ENCODE results near the gene ELOA2. TPM values are rescaled to one million over a fixed set of nuclear protein-coding genes. Genes with fewer than 3 reads are reported as not detected.

Gene ELOA2, protein sequence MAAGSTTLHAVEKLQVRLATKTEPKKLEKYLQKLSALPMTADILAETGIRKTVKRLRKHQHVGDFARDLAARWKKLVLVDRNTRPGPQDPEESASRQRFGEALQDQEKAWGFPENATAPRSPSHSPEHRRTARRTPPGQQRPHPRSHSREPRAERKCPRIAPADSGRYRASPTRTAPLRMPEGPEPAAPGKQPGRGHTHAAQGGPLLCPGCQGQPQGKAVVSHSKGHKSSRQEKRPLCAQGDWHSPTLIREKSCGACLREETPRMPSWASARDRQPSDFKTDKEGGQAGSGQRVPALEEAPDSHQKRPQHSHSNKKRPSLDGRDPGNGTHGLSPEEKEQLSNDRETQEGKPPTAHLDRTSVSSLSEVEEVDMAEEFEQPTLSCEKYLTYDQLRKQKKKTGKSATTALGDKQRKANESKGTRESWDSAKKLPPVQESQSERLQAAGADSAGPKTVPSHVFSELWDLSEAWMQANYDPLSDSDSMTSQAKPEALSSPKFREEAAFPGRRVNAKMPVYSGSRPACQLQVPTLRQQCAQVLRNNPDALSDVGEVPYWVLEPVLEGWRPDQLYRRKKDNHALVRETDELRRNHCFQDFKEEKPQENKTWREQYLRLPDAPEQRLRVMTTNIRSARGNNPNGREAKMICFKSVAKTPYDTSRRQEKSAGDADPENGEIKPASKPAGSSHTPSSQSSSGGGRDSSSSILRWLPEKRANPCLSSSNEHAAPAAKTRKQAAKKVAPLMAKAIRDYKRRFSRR
- total RNA-seq (2014; rRNA removed; shearing (Covaris generic); ENCODE audit: low replicate concordance) = not detected in 2 replicates

DNA sequence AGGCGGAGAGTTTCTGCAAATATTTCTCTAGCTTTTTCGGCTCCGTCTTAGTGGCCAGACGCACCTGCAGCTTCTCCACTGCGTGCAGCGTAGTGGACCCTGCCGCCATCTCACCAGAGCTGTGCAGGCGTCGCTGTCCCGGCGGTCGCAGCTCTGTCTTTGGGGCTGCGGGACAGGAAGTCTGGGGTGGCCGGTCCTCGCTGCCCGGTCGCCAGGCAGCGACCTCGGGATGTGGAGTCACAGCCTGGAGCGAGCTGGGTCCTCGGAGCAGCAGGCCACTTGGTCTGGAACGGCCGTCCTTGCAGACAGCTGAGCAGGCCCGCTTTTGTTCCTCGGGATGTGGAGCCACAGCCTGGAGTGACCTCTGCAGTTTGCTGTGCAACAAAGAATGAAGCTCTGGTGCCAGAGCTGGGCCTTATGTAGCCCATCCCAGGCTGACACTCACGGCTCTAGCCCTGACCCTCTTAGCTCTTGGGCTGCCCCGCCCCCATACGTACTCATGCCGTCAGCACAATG is at the start of gene ELOA2:
TSS of gene ELOA2 (minus strand) at position 466 of the 516 bp plus-strand sequence. CDS start at position 109, 357 bp downstream.
- no peaks in the 10 kb centered on the region for H3K36me3 ChIP-seq (ENCODE audit: insufficient read depth, low read length)
- no peaks in the 10 kb centered on the region for H3K79me2 ChIP-seq (ENCODE audit: low read length)
- no peak within 1 kb of the TSS for H3K27ac ChIP-seq (ENCODE audit: low read length)
- H3K9me2 ChIP-seq (replicated peaks; ENCODE audit: insufficient read depth, low read length) = no peaks in the 10 kb centered on the region
- H3K4me3 ChIP-seq (ENCODE audit: low read length) = no peak within 1 kb of the TSS
- no peaks in the 10 kb centered on the region for H3K27me3 ChIP-seq (ENCODE audit: low read length)
- no peak within 1 kb of the TSS for H3K9ac ChIP-seq (ENCODE audit: low read length)
- no peaks in the 10 kb centered on the region for H3K4me1 ChIP-seq (ENCODE audit: low read length)
- DNase-seq = no peak
- no peak within 1 kb of the TSS for H3K4me2 ChIP-seq (ENCODE audit: low read depth, low read length, poor library complexity, severe bottlenecking)
- no peak within 1 kb of the TSS for H2AFZ ChIP-seq (ENCODE audit: low read length)
- H3K9me3 ChIP-seq (ENCODE audit: low read length) = no peaks in the 10 kb centered on the region
- H4K20me1 ChIP-seq (ENCODE audit: insufficient read depth, low read depth, low read length) = no peaks in the 10 kb centered on the region; the same call in 1 of the 2 replicates

DNA sequence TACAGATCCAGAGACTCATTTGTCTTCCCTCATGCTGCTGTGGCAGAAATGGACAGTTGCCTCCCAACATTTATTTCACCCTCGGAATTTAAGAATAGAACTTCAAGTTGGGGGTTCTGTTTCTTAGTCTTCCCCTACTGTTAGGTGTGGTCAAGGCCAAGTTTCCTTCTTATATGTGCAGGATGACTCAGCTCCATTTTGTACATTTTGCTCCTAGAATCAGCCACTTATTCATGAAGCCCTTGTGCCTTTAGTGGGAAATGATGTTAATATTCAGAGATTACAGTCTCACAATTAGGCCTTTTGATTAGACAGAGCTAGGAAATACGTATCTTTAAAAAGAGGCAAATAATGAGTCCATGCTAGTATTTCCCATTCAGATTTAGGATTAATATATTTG is 46.2 kb upstream of the ELOA2 start:
- Histone ChIP-seq H3K27ac (ENCODE audit: low read length) (no peak overlapping the region), H3K27me3 (ENCODE audit: low read length) (no peaks in the 10 kb centered on the region), H3K4me2 (ENCODE audit: low read depth, low read length, poor library complexity, severe bottlenecking) (no peak overlapping the region), H3K9me2 (replicated peaks; ENCODE audit: insufficient read depth, low read length) (no peaks in the 10 kb centered on the region), H3K9ac (ENCODE audit: low read length) (no peak overlapping the region), H2AFZ (ENCODE audit: low read length) (no peak overlapping the region), H4K20me1 (ENCODE audit: insufficient read depth, low read depth, low read length) (no peaks in the 10 kb centered on the region), H3K9me3 (ENCODE audit: low read length) (no peaks in the 10 kb centered on the region), H3K4me1 (ENCODE audit: low read length) (no peaks in the 10 kb centered on the region), H3K79me2 (ENCODE audit: low read length) (no peaks in the 10 kb centered on the region), H3K36me3 (ENCODE audit: insufficient read depth, low read length) (no peaks in the 10 kb centered on the region), H3K4me3 (ENCODE audit: low read length) (no peak overlapping the region)
- no peak for DNase-seq

DNA sequence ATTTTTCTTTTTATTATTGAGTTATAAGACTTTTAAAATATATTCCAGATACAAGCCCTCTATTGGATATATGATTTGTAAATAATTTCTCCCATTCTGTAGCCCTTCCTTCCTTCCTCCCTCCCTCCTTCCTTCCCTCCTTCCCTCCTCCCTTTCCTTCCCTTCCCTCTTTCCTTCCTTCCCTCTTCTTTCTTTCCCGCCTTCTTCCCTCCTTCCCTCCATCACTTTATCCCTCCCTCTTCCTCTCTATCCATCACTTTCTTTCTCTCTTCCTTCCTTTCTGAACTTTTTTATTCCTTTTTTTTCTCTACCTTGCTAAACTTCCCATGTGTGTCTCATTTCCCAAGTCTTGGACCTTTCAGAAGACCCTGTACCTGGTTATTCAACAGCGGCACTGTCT is 45.5 kb upstream of the ELOA2 start:
- no peak for DNase-seq
- no peak overlapping the region for H3K4me2 ChIP-seq (ENCODE audit: low read depth, low read length, poor library complexity, severe bottlenecking)
- H3K9ac ChIP-seq (ENCODE audit: low read length) = no peak overlapping the region
- H3K9me3 ChIP-seq (ENCODE audit: low read length) = no peaks in the 10 kb centered on the region
- no peak overlapping the region for H3K27ac ChIP-seq (ENCODE audit: low read length)
- H4K20me1 ChIP-seq (ENCODE audit: insufficient read depth, low read depth, low read length) = no peaks in the 10 kb centered on the region
- no peaks in the 10 kb centered on the region for H3K36me3 ChIP-seq (ENCODE audit: insufficient read depth, low read length)
- H2AFZ ChIP-seq (ENCODE audit: low read length) = no peak overlapping the region
- H3K79me2 ChIP-seq (ENCODE audit: low read length) = no peaks in the 10 kb centered on the region
- no peaks in the 10 kb centered on the region for H3K9me2 ChIP-seq (replicated peaks; ENCODE audit: insufficient read depth, low read length)
- no peak overlapping the region for H3K4me3 ChIP-seq (ENCODE audit: low read length)
- no peaks in the 10 kb centered on the region for H3K27me3 ChIP-seq (ENCODE audit: low read length)
- no peaks in the 10 kb centered on the region for H3K4me1 ChIP-seq (ENCODE audit: low read length)

DNA sequence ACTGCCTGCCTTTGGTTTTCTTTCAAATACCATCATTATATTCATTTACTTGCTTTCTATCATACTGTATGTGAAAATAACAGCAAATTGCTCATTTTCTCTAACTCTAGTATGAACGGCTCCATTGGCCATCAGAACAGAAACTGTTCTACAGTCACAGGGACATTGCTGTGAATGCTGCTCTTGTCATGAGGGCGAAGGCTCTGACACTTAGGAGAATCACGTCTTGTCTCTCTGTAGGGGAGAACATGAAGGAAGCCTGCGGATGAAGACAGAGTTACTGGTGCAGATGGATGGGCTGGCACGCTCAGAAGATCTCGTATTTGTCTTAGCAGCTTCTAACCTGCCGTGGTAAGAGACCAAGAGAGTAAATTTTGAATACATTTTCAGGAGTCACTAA is 41.7 kb upstream of the ELOA2 start:
- no peak for DNase-seq
- Histone ChIP-seq H3K27me3 (ENCODE audit: low read length) (no peaks in the 10 kb centered on the region), H2AFZ (ENCODE audit: low read length) (no peak overlapping the region), H3K9me3 (ENCODE audit: low read length) (no peaks in the 10 kb centered on the region), H3K4me3 (ENCODE audit: low read length) (no peak overlapping the region), H3K27ac (ENCODE audit: low read length) (no peak overlapping the region), H3K4me2 (ENCODE audit: low read depth, low read length, poor library complexity, severe bottlenecking) (no peak overlapping the region), H4K20me1 (ENCODE audit: insufficient read depth, low read depth, low read length) (no peaks in the 10 kb centered on the region), H3K9me2 (replicated peaks; ENCODE audit: insufficient read depth, low read length) (no peaks in the 10 kb centered on the region), H3K79me2 (ENCODE audit: low read length) (no peaks in the 10 kb centered on the region), H3K9ac (ENCODE audit: low read length) (no peak overlapping the region), H3K4me1 (ENCODE audit: low read length) (no peaks in the 10 kb centered on the region), H3K36me3 (ENCODE audit: insufficient read depth, low read length) (no peaks in the 10 kb centered on the region)

DNA sequence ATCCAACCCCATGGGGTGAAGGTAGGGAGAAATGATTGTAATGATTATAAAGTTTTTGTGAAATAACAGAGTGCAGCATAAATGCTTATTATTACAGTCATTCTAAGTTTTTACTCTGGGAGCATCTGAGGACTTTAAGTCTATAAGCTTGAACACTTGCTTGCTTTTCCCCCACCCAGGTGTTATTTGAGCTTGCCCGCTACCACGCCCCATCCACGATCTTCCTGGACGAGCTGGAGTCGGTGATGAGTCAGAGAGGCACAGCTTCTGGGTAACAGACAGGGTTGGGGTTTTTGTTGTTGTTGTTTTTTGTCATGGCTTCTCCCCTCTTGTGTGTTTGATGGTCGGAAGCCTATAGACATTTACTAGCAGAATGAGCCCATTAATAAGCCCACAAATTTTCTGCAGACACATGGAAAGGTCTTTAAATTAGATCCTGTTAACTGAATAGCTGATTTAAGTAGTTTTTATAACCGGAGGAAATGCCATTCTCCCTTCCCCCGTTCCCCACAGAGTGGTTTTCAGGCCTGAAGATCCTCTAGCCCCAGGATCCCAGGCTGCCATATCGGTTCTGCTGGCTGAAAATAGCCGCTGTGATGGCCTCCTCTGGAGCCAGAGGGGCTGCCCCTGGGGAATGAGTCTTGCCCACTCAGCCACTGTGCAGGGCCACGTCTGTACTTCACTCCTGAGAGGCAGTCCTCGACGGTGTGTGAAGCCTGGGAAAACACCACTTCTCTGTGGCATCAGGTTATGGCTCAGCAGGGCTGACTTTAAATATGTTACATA is 39.9 kb upstream of the ELOA2 start:
- H3K4me3 ChIP-seq (ENCODE audit: low read length) = no peak overlapping the region
- no peaks in the 10 kb centered on the region for H3K9me2 ChIP-seq (replicated peaks; ENCODE audit: insufficient read depth, low read length)
- no peaks in the 10 kb centered on the region for H3K27me3 ChIP-seq (ENCODE audit: low read length)
- H3K4me2 ChIP-seq (ENCODE audit: low read depth, low read length, poor library complexity, severe bottlenecking) = no peak overlapping the region
- no peak for DNase-seq
- H3K79me2 ChIP-seq (ENCODE audit: low read length) = no peaks in the 10 kb centered on the region
- no peaks in the 10 kb centered on the region for H3K36me3 ChIP-seq (ENCODE audit: insufficient read depth, low read length)
- H3K4me1 ChIP-seq (ENCODE audit: low read length) = no peaks in the 10 kb centered on the region
- no peak overlapping the region for H3K9ac ChIP-seq (ENCODE audit: low read length)
- H3K9me3 ChIP-seq (ENCODE audit: low read length) = no peaks in the 10 kb centered on the region
- H4K20me1 ChIP-seq (ENCODE audit: insufficient read depth, low read depth, low read length) = no peaks in the 10 kb centered on the region
- H2AFZ ChIP-seq (ENCODE audit: low read length) = no peak overlapping the region
- H3K27ac ChIP-seq (ENCODE audit: low read length) = no peak overlapping the region

DNA sequence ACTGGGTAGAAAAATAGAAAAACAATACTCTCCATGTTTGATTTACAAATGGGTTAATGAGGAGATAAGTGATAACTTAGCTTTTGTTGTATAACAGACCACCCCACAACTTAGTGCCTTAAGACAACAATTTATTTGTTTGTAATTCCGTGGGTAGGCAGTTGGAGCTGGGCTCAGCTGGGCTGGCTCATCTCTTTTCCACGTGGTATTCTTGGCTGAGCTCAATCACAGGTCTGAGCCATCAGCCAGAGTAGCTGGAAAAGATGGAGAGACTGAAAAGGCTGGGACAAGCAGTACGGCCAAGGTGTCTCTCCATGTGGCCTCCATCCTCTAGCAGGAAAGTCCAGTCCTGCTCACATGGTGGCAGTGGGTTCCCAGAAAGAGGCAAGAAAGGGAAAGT is 32.2 kb upstream of the ELOA2 start:
- H3K9me3 ChIP-seq (ENCODE audit: low read length) = no peaks in the 10 kb centered on the region
- no peaks in the 10 kb centered on the region for H3K9me2 ChIP-seq (replicated peaks; ENCODE audit: insufficient read depth, low read length)
- H3K4me1 ChIP-seq (ENCODE audit: low read length) = no peaks in the 10 kb centered on the region
- no peaks in the 10 kb centered on the region for H4K20me1 ChIP-seq (ENCODE audit: insufficient read depth, low read depth, low read length)
- no peak overlapping the region for H3K9ac ChIP-seq (ENCODE audit: low read length)
- H3K36me3 ChIP-seq (ENCODE audit: insufficient read depth, low read length) = no peaks in the 10 kb centered on the region
- H3K27ac ChIP-seq (ENCODE audit: low read length) = no peak overlapping the region
- no peak overlapping the region for H3K4me3 ChIP-seq (ENCODE audit: low read length)
- no peak overlapping the region for H3K4me2 ChIP-seq (ENCODE audit: low read depth, low read length, poor library complexity, severe bottlenecking)
- no peaks in the 10 kb centered on the region for H3K79me2 ChIP-seq (ENCODE audit: low read length)
- no peaks in the 10 kb centered on the region for H3K27me3 ChIP-seq (ENCODE audit: low read length)
- H2AFZ ChIP-seq (ENCODE audit: low read length) = no peak overlapping the region
- DNase-seq = no peak

DNA sequence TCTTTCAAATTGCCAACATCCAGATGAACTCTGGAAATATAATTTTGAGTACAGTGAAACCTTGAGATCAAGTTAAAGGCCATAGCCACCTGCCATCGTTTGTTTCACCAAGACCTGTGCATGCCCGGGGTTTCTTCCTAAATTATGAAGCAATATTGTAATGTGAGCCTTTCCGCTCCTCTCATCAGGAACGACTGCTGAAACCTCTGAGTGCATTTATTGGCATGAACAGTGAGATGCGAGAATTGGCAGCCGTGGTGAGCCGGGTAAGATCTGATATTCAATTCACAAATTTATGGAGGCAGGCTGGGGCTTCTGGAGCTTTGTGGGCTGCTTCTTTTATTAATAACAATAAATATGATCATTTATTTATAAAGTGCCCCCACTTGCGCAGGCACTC is 27.7 kb upstream of the ELOA2 start:
- no peak for DNase-seq

More for the DNA sequence above, 27.7 kb upstream of the ELOA2 start:
- no peaks in the 10 kb centered on the region for H3K79me2 ChIP-seq (ENCODE audit: low read length)
- no peaks in the 10 kb centered on the region for H3K4me1 ChIP-seq (ENCODE audit: low read length)
- H4K20me1 ChIP-seq (ENCODE audit: insufficient read depth, low read depth, low read length) = no peaks in the 10 kb centered on the region
- H3K27me3 ChIP-seq (ENCODE audit: low read length) = no peaks in the 10 kb centered on the region
- no peak overlapping the region for H3K4me3 ChIP-seq (ENCODE audit: low read length)
- no peaks in the 10 kb centered on the region for H3K9me3 ChIP-seq (ENCODE audit: low read length)
- no peak overlapping the region for H2AFZ ChIP-seq (ENCODE audit: low read length)
- H3K36me3 ChIP-seq (ENCODE audit: insufficient read depth, low read length) = no peaks in the 10 kb centered on the region; the same call in 1 of the 2 replicates
- no peak overlapping the region for H3K9ac ChIP-seq (ENCODE audit: low read length)
- H3K27ac ChIP-seq (ENCODE audit: low read length) = no peak overlapping the region
- no peak overlapping the region for H3K4me2 ChIP-seq (ENCODE audit: low read depth, low read length, poor library complexity, severe bottlenecking)
- no peaks in the 10 kb centered on the region for H3K9me2 ChIP-seq (replicated peaks; ENCODE audit: insufficient read depth, low read length)
